OCI-LY3 (cell line): ENCODE measurements around the gene MYO1F.

Experiments used
- CTCF ChIP-seq: fragments of 200-600, 300-600 bp; sonication (generic); IDR thresholded peaks from 2 replicates; pipeline ENCODE4 v1.5.1; 2014; ENCODE audit warnings: antibody characterized with exemption, low read length, low read depth
- EZH2phosphoT487 ChIP-seq: fragments of 200-600 bp; shearing (Covaris generic); IDR thresholded peaks from 2 replicates; pipeline ENCODE4 v1.6.1; 2018; ENCODE audit warnings: antibody characterized with exemption, mixed run types, low read depth

GRCh38 chr19:8584965-8585893 is 8.0 kb upstream of the MYO1F start:
- no peak for TF ChIP-seq CTCF
- TF ChIP-seq EZH2phosphoT487, result no peak
